ENCODE data around the gene C10orf143. TPM values are rescaled to one million over a fixed set of nuclear protein-coding genes. Genes with fewer than 3 reads are reported as not detected.

Gene C10orf143
- total and polyA plus RNA-seq, 2 experiments from 2014 or later: 0.21 to 3.7 TPM

GRCh38 chr10:130141460-130141859, 30.8 kb upstream of the C10orf143 start:
- TF ChIP-seq, protein P1, sequence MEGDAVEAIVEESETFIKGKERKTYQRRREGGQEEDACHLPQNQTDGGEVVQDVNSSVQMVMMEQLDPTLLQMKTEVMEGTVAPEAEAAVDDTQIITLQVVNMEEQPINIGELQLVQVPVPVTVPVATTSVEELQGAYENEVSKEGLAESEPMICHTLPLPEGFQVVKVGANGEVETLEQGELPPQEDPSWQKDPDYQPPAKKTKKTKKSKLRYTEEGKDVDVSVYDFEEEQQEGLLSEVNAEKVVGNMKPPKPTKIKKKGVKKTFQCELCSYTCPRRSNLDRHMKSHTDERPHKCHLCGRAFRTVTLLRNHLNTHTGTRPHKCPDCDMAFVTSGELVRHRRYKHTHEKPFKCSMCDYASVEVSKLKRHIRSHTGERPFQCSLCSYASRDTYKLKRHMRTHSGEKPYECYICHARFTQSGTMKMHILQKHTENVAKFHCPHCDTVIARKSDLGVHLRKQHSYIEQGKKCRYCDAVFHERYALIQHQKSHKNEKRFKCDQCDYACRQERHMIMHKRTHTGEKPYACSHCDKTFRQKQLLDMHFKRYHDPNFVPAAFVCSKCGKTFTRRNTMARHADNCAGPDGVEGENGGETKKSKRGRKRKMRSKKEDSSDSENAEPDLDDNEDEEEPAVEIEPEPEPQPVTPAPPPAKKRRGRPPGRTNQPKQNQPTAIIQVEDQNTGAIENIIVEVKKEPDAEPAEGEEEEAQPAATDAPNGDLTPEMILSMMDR (conservative IDR thresholded peaks at IDR 0.05; ENCODE audit: low read depth in 2 of 2): no peak
- TF ChIP-seq NANOG (IDR thresholded peaks at IDR 0.05; ENCODE audit: borderline replicate concordance) (no peak), JUNB (IDR thresholded peaks at IDR 0.05; ENCODE audit: unreplicated experiment) (no peak), EZH2phosphoT487 (IDR thresholded peaks at IDR 0.05; ENCODE audit: unreplicated experiment) (no peak), ZNF331 (CRISPR knock-in tag; IDR thresholded peaks at IDR 0.05; ENCODE audit: low read depth) (no peak), REST (IDR thresholded peaks at IDR 0.05; ENCODE audit: unreplicated experiment) (no peak), CREB1 (CRISPR knock-in tag; IDR thresholded peaks at IDR 0.05; ENCODE audit: low read depth) (no peak), EZH2 (IDR thresholded peaks at IDR 0.05; ENCODE audit: low read depth, unreplicated experiment) (no peak), POLR2AphosphoS5 (IDR thresholded peaks at IDR 0.05; ENCODE audit: low read depth) (no peak), STAT1 (IDR thresholded peaks at IDR 0.05; ENCODE audit: unreplicated experiment) (no peak), ZNF114 (CRISPR knock-in tag; IDR thresholded peaks at IDR 0.05) (no peak)
- TF ChIP-seq, protein P2, sequence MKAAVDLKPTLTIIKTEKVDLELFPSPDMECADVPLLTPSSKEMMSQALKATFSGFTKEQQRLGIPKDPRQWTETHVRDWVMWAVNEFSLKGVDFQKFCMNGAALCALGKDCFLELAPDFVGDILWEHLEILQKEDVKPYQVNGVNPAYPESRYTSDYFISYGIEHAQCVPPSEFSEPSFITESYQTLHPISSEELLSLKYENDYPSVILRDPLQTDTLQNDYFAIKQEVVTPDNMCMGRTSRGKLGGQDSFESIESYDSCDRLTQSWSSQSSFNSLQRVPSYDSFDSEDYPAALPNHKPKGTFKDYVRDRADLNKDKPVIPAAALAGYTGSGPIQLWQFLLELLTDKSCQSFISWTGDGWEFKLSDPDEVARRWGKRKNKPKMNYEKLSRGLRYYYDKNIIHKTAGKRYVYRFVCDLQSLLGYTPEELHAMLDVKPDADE (IDR thresholded peaks at IDR 0.05): no peak
- TF ChIP-seq, protein P3, sequence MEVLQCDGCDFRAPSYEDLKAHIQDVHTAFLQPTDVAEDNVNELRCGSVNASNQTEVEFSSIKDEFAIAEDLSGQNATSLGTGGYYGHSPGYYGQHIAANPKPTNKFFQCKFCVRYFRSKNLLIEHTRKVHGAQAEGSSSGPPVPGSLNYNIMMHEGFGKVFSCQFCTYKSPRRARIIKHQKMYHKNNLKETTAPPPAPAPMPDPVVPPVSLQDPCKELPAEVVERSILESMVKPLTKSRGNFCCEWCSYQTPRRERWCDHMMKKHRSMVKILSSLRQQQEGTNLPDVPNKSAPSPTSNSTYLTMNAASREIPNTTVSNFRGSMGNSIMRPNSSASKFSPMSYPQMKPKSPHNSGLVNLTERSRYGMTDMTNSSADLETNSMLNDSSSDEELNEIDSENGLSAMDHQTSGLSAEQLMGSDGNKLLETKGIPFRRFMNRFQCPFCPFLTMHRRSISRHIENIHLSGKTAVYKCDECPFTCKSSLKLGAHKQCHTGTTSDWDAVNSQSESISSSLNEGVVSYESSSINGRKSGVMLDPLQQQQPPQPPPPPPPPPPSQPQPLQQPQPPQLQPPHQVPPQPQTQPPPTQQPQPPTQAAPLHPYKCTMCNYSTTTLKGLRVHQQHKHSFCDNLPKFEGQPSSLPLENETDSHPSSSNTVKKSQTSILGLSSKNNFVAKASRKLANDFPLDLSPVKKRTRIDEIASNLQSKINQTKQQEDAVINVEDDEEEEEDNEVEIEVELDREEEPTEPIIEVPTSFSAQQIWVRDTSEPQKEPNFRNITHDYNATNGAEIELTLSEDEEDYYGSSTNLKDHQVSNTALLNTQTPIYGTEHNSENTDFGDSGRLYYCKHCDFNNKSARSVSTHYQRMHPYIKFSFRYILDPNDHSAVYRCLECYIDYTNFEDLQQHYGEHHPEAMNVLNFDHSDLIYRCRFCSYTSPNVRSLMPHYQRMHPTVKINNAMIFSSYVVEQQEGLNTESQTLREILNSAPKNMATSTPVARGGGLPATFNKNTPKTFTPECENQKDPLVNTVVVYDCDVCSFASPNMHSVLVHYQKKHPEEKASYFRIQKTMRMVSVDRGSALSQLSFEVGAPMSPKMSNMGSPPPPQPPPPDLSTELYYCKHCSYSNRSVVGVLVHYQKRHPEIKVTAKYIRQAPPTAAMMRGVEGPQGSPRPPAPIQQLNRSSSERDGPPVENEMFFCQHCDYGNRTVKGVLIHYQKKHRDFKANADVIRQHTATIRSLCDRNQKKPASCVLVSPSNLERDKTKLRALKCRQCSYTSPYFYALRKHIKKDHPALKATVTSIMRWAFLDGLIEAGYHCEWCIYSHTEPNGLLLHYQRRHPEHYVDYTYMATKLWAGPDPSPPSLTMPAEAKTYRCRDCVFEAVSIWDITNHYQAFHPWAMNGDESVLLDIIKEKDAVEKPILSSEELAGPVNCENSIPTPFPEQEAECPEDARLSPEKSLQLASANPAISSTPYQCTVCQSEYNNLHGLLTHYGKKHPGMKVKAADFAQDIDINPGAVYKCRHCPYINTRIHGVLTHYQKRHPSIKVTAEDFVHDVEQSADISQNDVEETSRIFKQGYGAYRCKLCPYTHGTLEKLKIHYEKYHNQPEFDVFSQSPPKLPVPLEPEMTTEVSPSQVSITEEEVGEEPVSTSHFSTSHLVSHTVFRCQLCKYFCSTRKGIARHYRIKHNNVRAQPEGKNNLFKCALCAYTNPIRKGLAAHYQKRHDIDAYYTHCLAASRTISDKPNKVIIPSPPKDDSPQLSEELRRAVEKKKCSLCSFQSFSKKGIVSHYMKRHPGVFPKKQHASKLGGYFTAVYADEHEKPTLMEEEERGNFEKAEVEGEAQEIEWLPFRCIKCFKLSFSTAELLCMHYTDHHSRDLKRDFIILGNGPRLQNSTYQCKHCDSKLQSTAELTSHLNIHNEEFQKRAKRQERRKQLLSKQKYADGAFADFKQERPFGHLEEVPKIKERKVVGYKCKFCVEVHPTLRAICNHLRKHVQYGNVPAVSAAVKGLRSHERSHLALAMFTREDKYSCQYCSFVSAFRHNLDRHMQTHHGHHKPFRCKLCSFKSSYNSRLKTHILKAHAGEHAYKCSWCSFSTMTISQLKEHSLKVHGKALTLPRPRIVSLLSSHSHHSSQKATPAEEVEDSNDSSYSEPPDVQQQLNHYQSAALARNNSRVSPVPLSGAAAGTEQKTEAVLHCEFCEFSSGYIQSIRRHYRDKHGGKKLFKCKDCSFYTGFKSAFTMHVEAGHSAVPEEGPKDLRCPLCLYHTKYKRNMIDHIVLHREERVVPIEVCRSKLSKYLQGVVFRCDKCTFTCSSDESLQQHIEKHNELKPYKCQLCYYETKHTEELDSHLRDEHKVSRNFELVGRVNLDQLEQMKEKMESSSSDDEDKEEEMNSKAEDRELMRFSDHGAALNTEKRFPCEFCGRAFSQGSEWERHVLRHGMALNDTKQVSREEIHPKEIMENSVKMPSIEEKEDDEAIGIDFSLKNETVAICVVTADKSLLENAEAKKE (CRISPR knock-in tag; IDR thresholded peaks at IDR 0.05): no peak
- Histone ChIP-seq H3F3A (replicated peaks; ENCODE audit: low read depth) (no peaks in the 10 kb centered on the region), H3K4me1 (ENCODE audit: insufficient read depth) (peaks cover 19% of the 10 kb centered on the region; the same call in 1 of the 2 replicates), H3K4me3 (no peak overlapping the region), H3K27ac (ENCODE audit: low read depth) (peak overlapping the region; percentile 63; the same call in 1 of the 2 replicates), H3K79me2 (replicated peaks; ENCODE audit: insufficient read depth) (peaks cover 100% of the 10 kb centered on the region), H2AFZ (no peak overlapping the region), H3K27me3 (ENCODE audit: insufficient read depth) (no peaks in the 10 kb centered on the region), H4K20me1 (replicated peaks; ENCODE audit: insufficient read depth) (peaks cover 71% of the 10 kb centered on the region), H3K4me2 (peak overlapping the region; percentile 40; the same call in 1 of the 2 replicates), H3K9me2 (ENCODE audit: insufficient read depth) (no peaks in the 10 kb centered on the region), H3K36me3 (ENCODE audit: insufficient read depth) (peaks cover 8% of the 10 kb centered on the region)
- no peak for DNase-seq (ENCODE audit: low spot score)
- ATAC-seq: no peak
- peak overlapping the region; percentile 49 for H3K27ac Mint-ChIP-seq
- no peak overlapping the region for H3K4me3 Mint-ChIP-seq
- H3K4me1 Mint-ChIP-seq: peaks cover 35% of the 10 kb centered on the region
- H3K27me3 Mint-ChIP-seq (ENCODE audit: insufficient read depth, low read depth, poor library complexity): no peaks in the 10 kb centered on the region
- peaks cover 40% of the 10 kb centered on the region for H3K36me3 Mint-ChIP-seq (ENCODE audit: low read depth)
- no peaks in the 10 kb centered on the region for H3K9me3 Mint-ChIP-seq

Measured in GM23338 (cell line).